Neural cell (in vitro differentiated cells): ENCODE data around the gene RFNG.

ENCODE experiments used
- CTCF ChIP-seq: fragments of 450-650 bp; IDR thresholded peaks from 2 replicates; pipeline ENCODE4 v1.5.1; 2014; ENCODE audit warnings: antibody characterized with exemption, mild to moderate bottlenecking, moderate library complexity; ENCODE audit not compliant: poor library complexity, severe bottlenecking
- EZH2 ChIP-seq: fragments of 200-600, 300-800 bp; shearing (Covaris generic), sonication (generic); IDR thresholded peaks from 2 replicates; pipeline ENCODE4 v1.6.1; 2014; ENCODE audit warnings: antibody characterized with exemption, low read length, borderline replicate concordance, mild to moderate bottlenecking; ENCODE audit not compliant: insufficient read depth, poor library complexity, severe bottlenecking
- MXI1 ChIP-seq: fragments of 450-650 bp; conservative IDR thresholded peaks from 2 replicates; pipeline ENCODE4 v1.6.1; 2014; ENCODE audit warnings: antibody characterized with exemption, mild to moderate bottlenecking; ENCODE audit not compliant: poor library complexity, severe bottlenecking
- RAD21 ChIP-seq: fragments of 450-650 bp; conservative IDR thresholded peaks from 2 replicates; pipeline ENCODE4 v1.6.1; 2014; ENCODE audit warnings: antibody characterized with exemption, mild to moderate bottlenecking, moderate library complexity

GRCh38 chr17:82013341-82013740, 38.3 kb downstream of the RFNG start:
- no peak for TF ChIP-seq CTCF
- no peak for TF ChIP-seq EZH2
- no peak for TF ChIP-seq MXI1
- TF ChIP-seq RAD21, result no peak
